Adipocyte (in vitro differentiated cells): Measurements from ENCODE around the gene C19orf33.
A peak's percentile ranks its signal among the peaks of the same experiment; 100 is the strongest.

Experiments used
- DNase-seq: peaks from one replicate; pipeline ENCODE4 v3.0.0-alpha.2; 2015; ENCODE audit warnings: low read depth
- H3K27me3 ChIP-seq: replicated peaks from 2 replicates; pipeline ENCODE4 v1.7.0; 2013; ENCODE audit warnings: mild to moderate bottlenecking, low read length, moderate library complexity; ENCODE audit not compliant: control insufficient read depth, insufficient read depth
- H3K36me3 ChIP-seq: 2 replicates; pipeline ENCODE4 v1.7.0; 2013; ENCODE audit warnings: low read length, mild to moderate bottlenecking, moderate library complexity; ENCODE audit not compliant: control insufficient read depth, insufficient read depth, severe bottlenecking
- H3K4me1 ChIP-seq: 2 replicates; pipeline ENCODE4 v1.7.0; 2013; ENCODE audit warnings: mild to moderate bottlenecking, low read length, moderate library complexity; ENCODE audit not compliant: control insufficient read depth, insufficient read depth
- H3K4me3 ChIP-seq: 2 replicates; pipeline ENCODE4 v1.7.0; 2013; ENCODE audit warnings: mild to moderate bottlenecking, low read length, moderate library complexity
- H3K9ac ChIP-seq: 2 replicates; pipeline ENCODE4 v1.7.0; 2013; ENCODE audit warnings: mild to moderate bottlenecking, low read length, moderate library complexity
- H3K9me3 ChIP-seq: 2 replicates; pipeline ENCODE4 v1.7.0; 2013; ENCODE audit warnings: mild to moderate bottlenecking, low read length, moderate library complexity; ENCODE audit not compliant: control insufficient read depth

The C19orf33 gene

GRCh38 chr19:38267761-38268483 is 36.1 kb upstream of the C19orf33 start:
- Histone ChIP-seq H3K9ac (no peak overlapping the region), H3K9me3 (no peaks in the 10 kb centered on the region), H3K27me3 (no peaks in the 10 kb centered on the region), H3K36me3 (no peaks in the 10 kb centered on the region), H3K4me1 (peaks cover 19% of the 10 kb centered on the region), H3K4me3 (no peak overlapping the region)
- no peak for DNase-seq

GRCh38 chr19:38268539-38268938 is 35.5 kb upstream of the C19orf33 start:
- DNase-seq, result no peak
- Histone ChIP-seq H3K27me3 (no peaks in the 10 kb centered on the region), H3K4me3 (no peak overlapping the region), H3K36me3 (no peaks in the 10 kb centered on the region), H3K9me3 (no peaks in the 10 kb centered on the region), H3K4me1 (peaks cover 19% of the 10 kb centered on the region), H3K9ac (no peak overlapping the region)

- peak; percentile 32 for DNase-seq
- Histone ChIP-seq H3K9ac (no peak overlapping the region), H3K27me3 (no peaks in the 10 kb centered on the region), H3K36me3 (no peaks in the 10 kb centered on the region), H3K9me3 (no peaks in the 10 kb centered on the region), H3K4me1 (peaks cover 18% of the 10 kb centered on the region), H3K4me3 (no peak overlapping the region)
These were observed 33.4 kb upstream of the C19orf33 start for GRCh38 chr19:38270587-38271167.

- H3K27me3 ChIP-seq, result no peaks in the 10 kb centered on the region
- H3K9me3 ChIP-seq, result no peaks in the 10 kb centered on the region
- peaks cover 36% of the 10 kb centered on the region for H3K4me1 ChIP-seq
- no peak for DNase-seq
- H3K36me3 ChIP-seq, result no peaks in the 10 kb centered on the region
- H3K4me3 ChIP-seq, result no peak overlapping the region
- no peak overlapping the region for H3K9ac ChIP-seq
These were observed 30.6 kb upstream of the C19orf33 start for GRCh38 chr19:38273499-38273898.

- Histone ChIP-seq H3K9me3 (no peaks in the 10 kb centered on the region), H3K4me1 (peaks cover 41% of the 10 kb centered on the region), H3K9ac (no peak overlapping the region), H3K27me3 (no peaks in the 10 kb centered on the region), H3K4me3 (no peak overlapping the region), H3K36me3 (no peaks in the 10 kb centered on the region)
- DNase-seq, result no peak
These were observed 29.3 kb upstream of the C19orf33 start for GRCh38 chr19:38274739-38275138.

- Histone ChIP-seq H3K27me3 (no peaks in the 10 kb centered on the region), H3K4me3 (peak overlapping the region; percentile 31), H3K9me3 (no peaks in the 10 kb centered on the region), H3K4me1 (peaks cover 31% of the 10 kb centered on the region), H3K36me3 (no peaks in the 10 kb centered on the region), H3K9ac (peak overlapping the region; percentile 34)
- DNase-seq, result no peak
These were observed 27.0 kb upstream of the C19orf33 start for GRCh38 chr19:38276942-38277517.

GRCh38 chr19:38277549-38277948 is 26.5 kb upstream of the C19orf33 start:
- Histone ChIP-seq H3K27me3 (no peaks in the 10 kb centered on the region), H3K4me1 (peaks cover 31% of the 10 kb centered on the region), H3K36me3 (no peaks in the 10 kb centered on the region), H3K4me3 (no peak overlapping the region), H3K9me3 (no peaks in the 10 kb centered on the region), H3K9ac (peak overlapping the region; percentile 34)
- DNase-seq, result peak; percentile 84

GRCh38 chr19:38277969-38278680 is 25.9 kb upstream of the C19orf33 start:
- no peaks in the 10 kb centered on the region for H3K27me3 ChIP-seq
- H3K9ac ChIP-seq, result peak overlapping the region; percentile 76
- H3K4me1 ChIP-seq, result peaks cover 31% of the 10 kb centered on the region
- no peaks in the 10 kb centered on the region for H3K36me3 ChIP-seq
- peak overlapping the region; percentile 23 for H3K4me3 ChIP-seq
- no peaks in the 10 kb centered on the region for H3K9me3 ChIP-seq
- no peak for DNase-seq

- H3K9ac ChIP-seq, result peak overlapping the region; percentile 76
- H3K27me3 ChIP-seq, result no peaks in the 10 kb centered on the region
- DNase-seq, result no peak
These were observed 25.3 kb upstream of the C19orf33 start for GRCh38 chr19:38278751-38279150.

GRCh38 chr19:38280030-38280921 is 23.8 kb upstream of the C19orf33 start:
- no peaks in the 10 kb centered on the region for H3K36me3 ChIP-seq
- no peaks in the 10 kb centered on the region for H3K9me3 ChIP-seq
- no peak for DNase-seq
- no peaks in the 10 kb centered on the region for H3K27me3 ChIP-seq
- no peak overlapping the region for H3K9ac ChIP-seq
- H3K4me3 ChIP-seq, result no peak overlapping the region
- peaks cover 25% of the 10 kb centered on the region for H3K4me1 ChIP-seq

More at GRCh38 chr19:38278751-38279150, 25.3 kb upstream of the C19orf33 start:
- Histone ChIP-seq H3K36me3 (no peaks in the 10 kb centered on the region), H3K4me3 (no peak overlapping the region), H3K9me3 (no peaks in the 10 kb centered on the region), H3K4me1 (peaks cover 31% of the 10 kb centered on the region)
